ENCODE measurements around the gene PCBP1.
"Not testable (repeated sequence)": the region's sequence is repeated elsewhere in the genome, so short reads cannot be mapped to it uniquely, and the experiment has no call there.

Gene PCBP1

DNA sequence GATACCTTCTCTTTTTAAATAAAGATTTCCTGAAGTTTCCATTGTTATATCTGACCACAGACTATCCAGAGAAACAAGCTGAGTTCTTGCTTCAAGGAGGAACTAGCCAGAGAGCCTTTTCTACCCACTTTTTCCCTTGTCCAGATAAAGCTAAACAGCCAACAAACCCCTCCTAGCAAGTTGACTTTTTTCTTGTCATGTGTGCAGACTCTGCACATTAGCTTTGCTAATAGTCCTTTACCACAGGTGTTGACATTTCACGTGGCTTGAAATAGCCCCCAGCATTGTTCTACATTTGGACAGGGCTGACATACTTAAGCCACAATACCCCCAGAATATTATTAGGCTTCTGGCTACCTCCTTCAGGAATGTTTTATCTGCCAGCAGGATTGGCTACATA is 40.7 kb downstream of the PCBP1 start:
- DNase-seq = no peak

DNA sequence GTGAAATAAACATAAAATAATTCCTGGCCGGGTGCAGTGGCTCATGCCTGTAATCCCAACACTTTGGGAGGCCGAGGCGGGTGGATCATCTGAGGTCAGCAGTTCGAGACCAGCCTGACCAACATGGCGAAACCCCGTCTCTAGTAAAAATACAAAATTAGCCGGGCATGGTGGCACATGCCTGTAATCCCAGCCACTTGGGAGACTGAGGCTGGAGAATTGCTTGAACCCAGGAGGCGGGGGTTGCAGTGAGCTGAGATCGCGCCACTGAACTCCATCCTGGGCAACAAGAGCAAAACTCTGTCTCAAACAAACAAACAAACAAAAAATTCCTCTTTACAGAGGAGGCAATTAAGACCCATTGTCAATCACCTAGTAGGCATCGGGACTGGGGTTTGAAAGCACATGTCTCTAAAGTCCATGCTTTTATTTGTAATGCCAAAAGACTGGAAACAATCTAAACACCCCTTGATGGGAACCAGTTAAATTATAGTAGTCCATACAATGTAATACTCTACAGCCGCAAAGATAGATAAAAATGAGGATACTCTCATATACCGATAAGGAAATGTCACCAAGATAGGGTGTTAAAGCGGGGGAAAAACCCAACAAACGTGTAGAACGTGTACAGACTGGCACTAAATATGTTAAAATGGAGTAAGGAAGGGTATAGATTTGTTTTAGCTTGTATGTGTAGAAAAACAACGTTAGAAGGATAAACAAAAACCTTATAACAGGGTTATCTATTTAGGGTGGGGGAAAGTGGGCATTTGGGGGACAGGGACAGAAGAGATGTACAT is 44.3 kb downstream of the PCBP1 start:
- peak in 1 of 2 donors; percentile 62 for DNase-seq

DNA sequence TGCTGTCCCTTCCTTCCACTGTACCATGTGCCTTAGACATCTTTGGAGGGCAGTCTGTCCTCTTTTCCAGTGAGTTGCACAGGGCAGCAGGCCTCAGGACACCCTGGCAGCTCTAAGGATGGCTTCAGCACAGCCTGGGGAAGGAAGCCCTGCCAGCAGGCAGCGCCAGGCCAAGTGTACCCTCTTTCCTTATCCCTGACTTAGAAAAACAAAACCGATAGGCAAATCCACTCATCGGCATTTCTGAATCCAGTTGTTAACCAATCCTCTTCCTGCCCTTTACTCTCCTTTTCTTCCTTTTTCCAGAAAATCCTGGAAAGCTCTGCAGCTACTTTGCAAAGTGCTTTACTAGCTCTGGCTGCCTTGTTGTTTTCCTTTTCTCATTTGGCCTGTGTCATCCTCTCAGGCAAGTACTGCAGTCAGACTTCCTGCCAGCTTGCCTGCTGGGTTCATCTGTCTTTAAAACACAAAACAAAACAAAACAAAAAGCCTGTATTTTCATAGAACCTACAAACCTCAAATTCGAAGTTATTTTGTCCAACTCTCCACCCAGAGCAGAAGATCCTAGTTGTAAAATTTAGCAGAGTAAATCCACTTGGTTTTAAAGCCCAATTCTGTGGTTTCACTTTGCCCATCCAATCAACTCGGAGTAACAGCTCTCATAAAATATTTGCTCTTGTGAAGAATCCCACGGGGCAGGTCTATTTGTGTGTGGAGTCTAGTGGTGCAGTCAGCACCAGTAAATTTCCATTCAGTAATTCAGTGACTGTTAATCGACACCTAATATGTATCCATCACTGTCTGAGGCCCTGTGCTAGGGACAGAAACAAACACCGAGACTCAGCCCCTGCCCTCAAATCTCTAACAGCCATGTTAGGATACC is 45.2 kb downstream of the PCBP1 start:
- DNase-seq = peak; percentile 47 to 72

DNA sequence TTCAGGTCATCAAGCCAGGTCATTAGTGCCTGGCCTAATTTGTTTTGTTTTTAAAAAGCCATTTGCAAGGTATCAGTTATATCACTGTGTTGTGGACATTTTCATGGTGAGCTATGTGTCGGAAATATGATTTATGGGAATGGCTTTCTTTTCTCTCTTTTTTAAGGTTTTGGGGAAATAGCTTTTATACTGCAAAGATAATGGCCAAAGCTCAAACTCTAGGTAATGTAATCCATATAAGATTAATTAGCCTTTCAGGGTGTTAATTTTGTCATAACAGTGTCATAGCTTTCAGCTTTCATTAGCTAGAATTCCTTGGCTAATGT is 45.8 kb downstream of the PCBP1 start:
- DNase-seq = no peak

DNA sequence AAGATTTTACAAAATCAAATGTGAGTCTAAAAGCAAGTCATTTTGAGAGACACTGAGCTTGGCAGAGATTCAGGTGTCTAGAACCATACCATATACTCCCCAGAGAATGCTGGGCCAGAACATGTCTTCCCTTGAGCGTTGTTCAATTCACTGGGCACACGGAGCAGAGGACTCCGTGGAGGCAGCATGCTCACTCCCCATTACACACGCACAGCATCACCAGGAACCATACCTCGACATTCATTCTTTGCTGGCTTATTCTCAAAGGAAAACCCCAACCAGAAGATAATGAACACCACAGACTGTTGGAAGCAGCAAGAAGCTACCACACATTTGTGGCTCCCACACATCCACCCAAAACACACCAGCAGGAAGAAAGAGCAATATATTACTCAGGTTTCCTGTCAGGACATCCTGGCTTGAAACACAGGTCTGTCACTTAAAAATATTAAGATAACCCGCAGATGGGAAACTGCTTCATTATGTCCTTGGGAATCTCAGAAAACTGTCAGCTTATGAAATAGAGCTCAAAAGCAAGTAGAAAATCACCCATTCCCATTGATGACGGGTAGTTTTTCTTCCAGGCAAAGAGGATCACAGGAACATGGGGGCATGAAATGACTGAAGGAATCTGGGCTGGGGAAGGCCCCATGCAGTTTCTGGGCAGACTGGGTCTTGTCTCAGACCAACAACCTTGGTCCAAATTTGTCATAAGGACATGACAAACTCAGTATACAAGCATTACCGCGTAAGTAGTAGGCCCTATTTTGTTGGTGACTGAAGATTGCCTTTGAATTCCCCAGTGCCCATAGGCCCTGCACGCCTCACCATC is 46.4 kb downstream of the PCBP1 start:
- DNase-seq = peak in 1 of 2 donors; percentile 66

DNA sequence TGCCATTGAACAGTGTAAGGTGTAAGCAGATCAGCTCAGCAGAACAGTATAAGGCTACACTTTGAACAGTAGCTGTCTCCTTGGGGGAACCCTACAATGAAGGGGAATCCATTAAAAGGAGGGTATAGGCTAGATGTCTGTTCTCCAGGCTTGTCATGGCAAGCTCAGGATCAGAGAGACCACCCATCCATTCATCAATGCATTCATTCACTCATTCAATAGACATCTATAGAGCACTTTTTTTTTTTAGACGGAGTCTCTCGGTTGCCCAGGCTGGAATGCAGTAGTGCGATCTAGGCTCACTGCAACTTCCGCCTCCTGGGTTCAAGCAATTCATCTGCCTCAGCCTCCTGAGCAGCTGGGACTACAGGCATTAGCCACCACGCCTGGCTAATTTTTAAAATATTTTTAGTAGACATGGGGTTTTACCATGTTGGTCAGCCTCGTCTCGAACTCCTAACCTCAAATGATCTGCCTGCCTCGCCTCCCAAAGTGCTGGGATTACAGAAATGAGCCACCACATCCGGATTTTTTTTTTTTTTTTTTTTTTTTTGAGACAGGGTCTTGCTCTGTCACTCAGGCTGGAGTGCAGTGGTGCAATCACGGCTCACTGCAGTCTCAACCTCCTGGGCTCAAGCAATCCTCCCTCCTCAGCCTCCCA is 47.2 kb downstream of the PCBP1 start:
- not testable (repeated sequence) for DNase-seq
